GM23338 (cell line): ENCODE results near the gene WSCD2. TPM values are rescaled to one million over a fixed set of nuclear protein-coding genes. Genes with fewer than 3 reads are reported as not detected.

Source experiments
- ATAC-seq: fragments of 200-7000 bp; cut with Tn5 transposase; 3 replicates; pipeline ENCODE4 v1.9.1; 2020
- DNase-seq: peaks from one replicate; pipeline ENCODE4 v3.0.0-alpha.2; 2015; ENCODE audit warnings: low spot score
- H2AFZ ChIP-seq: fragments of 200-600 bp; sonication (generic); 2 replicates; pipeline ENCODE4 v1.8.0; 2016; ENCODE audit warnings: antibody characterized with exemption, mild to moderate bottlenecking, moderate library complexity
- H3F3A ChIP-seq: fragments of 200-600 bp; sonication (generic); replicated peaks from 2 replicates; pipeline ENCODE4 v1.8.0; 2017; ENCODE audit warnings: antibody characterized with exemption, mixed run types, low read depth
- H3K27ac ChIP-seq: fragments of 200-600 bp; sonication (generic); 2 replicates; pipeline ENCODE4 v1.6.1; 2016; ENCODE audit warnings: low read depth
- H3K27me3 ChIP-seq: fragments of 200-600 bp; sonication (generic); 2 replicates; pipeline ENCODE4 v1.8.0; 2016; ENCODE audit warnings: mild to moderate bottlenecking, mixed run types, moderate library complexity; ENCODE audit not compliant: insufficient read depth
- H3K36me3 ChIP-seq: fragments of 200-600 bp; sonication (generic); 2 replicates; pipeline ENCODE4 v1.8.0; 2016; ENCODE audit warnings: mild to moderate bottlenecking; ENCODE audit not compliant: insufficient read depth
- H3K4me1 ChIP-seq: fragments of 200-600 bp; sonication (generic); 2 replicates; pipeline ENCODE4 v1.8.0; 2016; ENCODE audit warnings: mild to moderate bottlenecking, moderate library complexity; ENCODE audit not compliant: insufficient read depth
- H3K4me2 ChIP-seq: fragments of 200-600 bp; sonication (generic); 2 replicates; pipeline ENCODE4 v1.7.1; 2017; ENCODE audit warnings: mixed run types
- H3K4me3 ChIP-seq: fragments of 200-600 bp; sonication (generic); 2 replicates; pipeline ENCODE4 v1.6.1; 2016; ENCODE audit warnings: mixed run types
- H3K79me2 ChIP-seq: fragments of 200-600 bp; sonication (generic); replicated peaks from 2 replicates; pipeline ENCODE4 v1.8.0; 2017; ENCODE audit warnings: mild to moderate bottlenecking; ENCODE audit not compliant: insufficient read depth
- H3K9me2 ChIP-seq: fragments of 200-600 bp; sonication (generic); 2 replicates; pipeline ENCODE4 v1.8.0; 2017; ENCODE audit not compliant: insufficient read depth
- H4K20me1 ChIP-seq: fragments of 200-600 bp; sonication (generic); replicated peaks from 2 replicates; pipeline ENCODE4 v1.8.0; 2017; ENCODE audit warnings: mild to moderate bottlenecking; ENCODE audit not compliant: insufficient read depth
- H3K27ac Mint-ChIP-seq: 2 replicates; pipeline ENCODE4 v1.8.0; 2020; ENCODE audit warnings: inconsistent platforms, mild to moderate bottlenecking, moderate library complexity, mixed read lengths
- H3K27me3 Mint-ChIP-seq: 3 replicates; pipeline ENCODE4 v1.8.0; 2022; ENCODE audit warnings: low read depth, mild to moderate bottlenecking, moderate library complexity, mixed read lengths, inconsistent platforms; ENCODE audit not compliant: insufficient read depth, poor library complexity
- H3K36me3 Mint-ChIP-seq: 3 replicates; pipeline ENCODE4 v1.8.0; 2021; ENCODE audit warnings: low read depth, mild to moderate bottlenecking, inconsistent platforms, moderate library complexity, mixed read lengths
- H3K4me1 Mint-ChIP-seq: 3 replicates; pipeline ENCODE4 v1.8.0; 2020; ENCODE audit warnings: mild to moderate bottlenecking, inconsistent platforms, mixed read lengths
- H3K4me3 Mint-ChIP-seq: 3 replicates; pipeline ENCODE4 v1.8.0; 2021; ENCODE audit warnings: moderate library complexity, mild to moderate bottlenecking, inconsistent platforms, mixed read lengths
- H3K9me3 Mint-ChIP-seq: 3 replicates; pipeline ENCODE4 v1.8.0; 2020; ENCODE audit warnings: moderate library complexity, mild to moderate bottlenecking, inconsistent platforms, mixed read lengths
- CREB1 ChIP-seq: fragments of 250-450 bp; sonication (Bioruptor Pico); IDR thresholded peaks from 2 replicates; pipeline ENCODE4 v1.5.0; 2020; ENCODE audit warnings: low read depth, mild to moderate bottlenecking, moderate library complexity
- CTCF ChIP-seq, 2 experiments: fragments of 200-600 bp in 1 of 2; sonication (generic) in 1 of 2; conservative IDR thresholded peaks; 2 replicates each; pipeline versions ENCODE4 v1.5.1 to v1.6.1; 2016 to 2017; ENCODE audit warnings: antibody characterized with exemption in 2 of 2, low read depth in 2 of 2, mild to moderate bottlenecking in 2 of 2, moderate library complexity in 1 of 2
- EZH2 ChIP-seq: fragments of 200-600 bp; sonication (generic); IDR thresholded peaks from one replicate; pipeline ENCODE4 v1.8.0; 2017; ENCODE audit warnings: antibody characterized with exemption, mild to moderate bottlenecking, low read depth; ENCODE audit not compliant: unreplicated experiment
- EZH2phosphoT487 ChIP-seq: fragments of 200-600 bp; sonication (generic); IDR thresholded peaks from one replicate; pipeline ENCODE4 v1.8.1; 2018; ENCODE audit warnings: antibody characterized with exemption; ENCODE audit not compliant: unreplicated experiment
- POLR2AphosphoS5 ChIP-seq: IDR thresholded peaks from 2 replicates; pipeline ENCODE4 v1.6.1; 2016; ENCODE audit warnings: antibody characterized with exemption, low read depth
- ZNF331 ChIP-seq: fragments of 250-450 bp; sonication (Bioruptor Pico); IDR thresholded peaks from 2 replicates; pipeline ENCODE4 v1.5.0; 2020; ENCODE audit warnings: low read depth, mild to moderate bottlenecking, moderate library complexity
- ZNF462 ChIP-seq: fragments of 250-450 bp; sonication (Bioruptor Pico); IDR thresholded peaks from 2 replicates; pipeline ENCODE4 v1.5.0; 2020; ENCODE audit warnings: mild to moderate bottlenecking, moderate library complexity
- polyA plus RNA-seq: library from polyadenylated mRNA; unstranded; fragments of >200 nt; fragmentation: Nextera tagmentation; extraction: Ambion mirVana; gene quantifications from 2 replicates; pipeline ENCODE4 v1.2.1, GENCODE V29; 2016
- total RNA-seq: library from RNA; depleted of rRNA; stranded (reverse); fragments of >200 nt; shearing (Covaris generic); gene quantifications from 2 replicates; pipeline ENCODE4 v1.2.3, GENCODE V29; 2014
- TF ChIP-seq, protein P1 (sequence below): IDR thresholded peaks from one replicate; pipeline ENCODE4 v1.6.1; 2018; ENCODE audit warnings: antibody characterized with exemption; ENCODE audit not compliant: unreplicated experiment

The WSCD2 gene
- total and polyA plus RNA-seq, 2 experiments from 2014 or later: 0.66 to 3.1 TPM

GRCh38 chr12:108181095-108181454, 52.0 kb downstream of the WSCD2 start:
- 0 out of 2 replicates have a peak, but pooled peaks cover 6% of the 10 kb centered on the region for H3K9me2 ChIP-seq
- H3K4me3 ChIP-seq: no peak overlapping the region
- no peak overlapping the region for H2AFZ ChIP-seq
- no peaks in the 10 kb centered on the region for H4K20me1 ChIP-seq
- Mint-ChIP-seq H3K36me3 (peaks cover 8% of the 10 kb centered on the region; the same call in 2 of the 3 replicates), H3K4me3 (no peak overlapping the region), H3K9me3 (peaks cover 11% of the 10 kb centered on the region), H3K27me3 (peaks cover 2% of the 10 kb centered on the region), H3K4me1 (peaks cover 22% of the 10 kb centered on the region), H3K27ac (no peak overlapping the region)
- no peak for ATAC-seq
- H3K27me3 ChIP-seq: no peaks in the 10 kb centered on the region
- no peak overlapping the region for H3K27ac ChIP-seq
- TF ChIP-seq CTCF (conservative IDR thresholded peaks at IDR 0.05; ENCODE audit: low read depth in 2 of 2): no peak
- TF ChIP-seq POLR2AphosphoS5: no peak
- no peak for TF ChIP-seq EZH2phosphoT487
- TF ChIP-seq ZNF331 (CRISPR knock-in tag): no peak
- TF ChIP-seq, protein P1, sequence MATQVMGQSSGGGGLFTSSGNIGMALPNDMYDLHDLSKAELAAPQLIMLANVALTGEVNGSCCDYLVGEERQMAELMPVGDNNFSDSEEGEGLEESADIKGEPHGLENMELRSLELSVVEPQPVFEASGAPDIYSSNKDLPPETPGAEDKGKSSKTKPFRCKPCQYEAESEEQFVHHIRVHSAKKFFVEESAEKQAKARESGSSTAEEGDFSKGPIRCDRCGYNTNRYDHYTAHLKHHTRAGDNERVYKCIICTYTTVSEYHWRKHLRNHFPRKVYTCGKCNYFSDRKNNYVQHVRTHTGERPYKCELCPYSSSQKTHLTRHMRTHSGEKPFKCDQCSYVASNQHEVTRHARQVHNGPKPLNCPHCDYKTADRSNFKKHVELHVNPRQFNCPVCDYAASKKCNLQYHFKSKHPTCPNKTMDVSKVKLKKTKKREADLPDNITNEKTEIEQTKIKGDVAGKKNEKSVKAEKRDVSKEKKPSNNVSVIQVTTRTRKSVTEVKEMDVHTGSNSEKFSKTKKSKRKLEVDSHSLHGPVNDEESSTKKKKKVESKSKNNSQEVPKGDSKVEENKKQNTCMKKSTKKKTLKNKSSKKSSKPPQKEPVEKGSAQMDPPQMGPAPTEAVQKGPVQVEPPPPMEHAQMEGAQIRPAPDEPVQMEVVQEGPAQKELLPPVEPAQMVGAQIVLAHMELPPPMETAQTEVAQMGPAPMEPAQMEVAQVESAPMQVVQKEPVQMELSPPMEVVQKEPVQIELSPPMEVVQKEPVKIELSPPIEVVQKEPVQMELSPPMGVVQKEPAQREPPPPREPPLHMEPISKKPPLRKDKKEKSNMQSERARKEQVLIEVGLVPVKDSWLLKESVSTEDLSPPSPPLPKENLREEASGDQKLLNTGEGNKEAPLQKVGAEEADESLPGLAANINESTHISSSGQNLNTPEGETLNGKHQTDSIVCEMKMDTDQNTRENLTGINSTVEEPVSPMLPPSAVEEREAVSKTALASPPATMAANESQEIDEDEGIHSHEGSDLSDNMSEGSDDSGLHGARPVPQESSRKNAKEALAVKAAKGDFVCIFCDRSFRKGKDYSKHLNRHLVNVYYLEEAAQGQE: no peak
- TF ChIP-seq CREB1: no peak
- DNase-seq: no peak
- peaks cover 10% of the 10 kb centered on the region; the same call in 1 of the 2 replicates for H3K4me1 ChIP-seq
- no peaks in the 10 kb centered on the region for H3K36me3 ChIP-seq
- no peaks in the 10 kb centered on the region for H3K79me2 ChIP-seq
- no peak overlapping the region for H3K4me2 ChIP-seq
- no peaks in the 10 kb centered on the region for H3F3A ChIP-seq

- Mint-ChIP-seq H3K36me3 (peaks cover 4% of the 10 kb centered on the region; the same call in 2 of the 3 replicates), H3K4me1 (peaks cover 20% of the 10 kb centered on the region), H3K9me3 (peaks cover 3% of the 10 kb centered on the region; the same call in 2 of the 3 replicates), H3K27ac (no peak overlapping the region), H3K4me3 (no peak overlapping the region), H3K27me3 (peaks cover 2% of the 10 kb centered on the region)
- Histone ChIP-seq H3K4me3 (no peak overlapping the region), H4K20me1 (no peaks in the 10 kb centered on the region), H3K79me2 (no peaks in the 10 kb centered on the region), H3K36me3 (no peaks in the 10 kb centered on the region), H3F3A (no peaks in the 10 kb centered on the region), H3K4me1 (peaks cover 10% of the 10 kb centered on the region; the same call in 1 of the 2 replicates), H3K9me2 (0 out of 2 replicates have a peak, but pooled peaks cover 6% of the 10 kb centered on the region), H2AFZ (no peak overlapping the region), H3K27me3 (no peaks in the 10 kb centered on the region), H3K4me2 (no peak overlapping the region), H3K27ac (no peak overlapping the region)
- DNase-seq (no peak), ATAC-seq (no peak)
- TF ChIP-seq EZH2 (no peak), ZNF331 (CRISPR knock-in tag) (no peak), ZNF462 (CRISPR knock-in tag) (no peak)
These were observed 53.0 kb downstream of the WSCD2 start for GRCh38 chr12:108182096-108182495.
